Endothelial cell of umbilical vein (primary cell): Measurements from ENCODE around the gene OR2B2. TPM values are rescaled to one million over a fixed set of nuclear protein-coding genes. Genes with fewer than 3 reads are reported as not detected.

Source experiments
- BruUV-seq: library from RNA; stranded (reverse); fragments of 400-500 nt; replicated peaks from 2 replicates; lab custom pipeline; 2021; lab: Mats Ljungman, UMichigan
- CTCF ChIA-PET: fragments of 300-600, 350-600 bp; sonication (Branson Sonifier 250); formaldehyde crosslinking; loops from one replicate; lab custom pipeline; 2021; ENCODE audit warnings: antibody characterized with exemption, inconsistent platforms; lab: Charles Lee
- POLR2A ChIA-PET: fragments of 300-600, 350-600 bp; sonication (Branson Sonifier 250); formaldehyde crosslinking; loops from one replicate; lab custom pipeline; 2021; ENCODE audit warnings: antibody characterized with exemption, inconsistent platforms; lab: Charles Lee
- DNase-seq: peaks from one replicate; pipeline ENCODE4 v3.0.0-alpha.2; 2011; ENCODE audit warnings: low read depth, low spot score
- FAIRE-seq: peaks from 2 replicates; lab custom pipeline; 2011; peaks lifted over from hg19 to GRCh38; lab: Jason Lieb, UNC
- H2AFZ ChIP-seq: 2 replicates; pipeline ENCODE4 v1.6.0; 2012; ENCODE audit warnings: low read depth, low read length, control low read depth, inconsistent platforms
- H3K27ac ChIP-seq: 2 replicates; pipeline ENCODE4 v1.5.1; 2011; ENCODE audit warnings: low read depth, mild to moderate bottlenecking, control low read depth, low read length, moderate library complexity; ENCODE audit not compliant: insufficient read depth
- H3K27me3 ChIP-seq, 2 experiments: 2 replicates each; pipeline versions ENCODE4 v1.6.0 to v1.6.1; 2011; ENCODE audit warnings: low read length in 2 of 2, mixed read lengths in 1 of 2; ENCODE audit not compliant: control insufficient read depth in 2 of 2, insufficient read depth in 2 of 2
- H3K36me3 ChIP-seq, 2 experiments: 2 replicates in 1 of 2; 3 replicates in 1 of 2; pipeline ENCODE4 v1.5.1; 2011; ENCODE audit warnings: low read length in 2 of 2, mild to moderate bottlenecking in 1 of 2, moderate library complexity in 1 of 2; ENCODE audit not compliant: control insufficient read depth in 2 of 2, insufficient read depth in 2 of 2; ENCODE audit errors: extremely low read depth in 1 of 2
- H3K4me1 ChIP-seq: 3 replicates; pipeline ENCODE4 v1.5.1; 2011; ENCODE audit warnings: mild to moderate bottlenecking, low read length; ENCODE audit not compliant: control insufficient read depth, insufficient read depth; ENCODE audit errors: extremely low read depth
- H3K4me2 ChIP-seq: 2 replicates; pipeline ENCODE4 v1.6.1; 2011; ENCODE audit warnings: low read length, control low read depth, mixed read lengths; ENCODE audit not compliant: insufficient read depth
- H3K4me3 ChIP-seq, 3 experiments: fragments of 200-600 bp in 1 of 3; sonication (generic), shearing (Covaris generic) in 1 of 3; replicated peaks in 1 of 3; 2 replicates each; pipeline ENCODE4 v1.5.1; 2011 to 2016; ENCODE audit warnings: control low read depth in 3 of 3, low read length in 3 of 3, mild to moderate bottlenecking in 2 of 3, inconsistent platforms in 1 of 3, low read depth in 1 of 3, moderate library complexity in 1 of 3; ENCODE audit not compliant: insufficient read depth in 1 of 3
- H3K79me2 ChIP-seq: 2 replicates; pipeline ENCODE4 v1.6.0; 2012; ENCODE audit warnings: low read length, inconsistent platforms; ENCODE audit not compliant: control insufficient read depth, insufficient read depth
- H3K9ac ChIP-seq: replicated peaks from 2 replicates; pipeline ENCODE3; 2011; ENCODE audit warnings: low read length, control low read depth; ENCODE audit not compliant: insufficient read depth; ENCODE audit errors: extremely low read depth
- H3K9me1 ChIP-seq: replicated peaks from 3 replicates; pipeline ENCODE4 v1.6.0; 2011; ENCODE audit warnings: mild to moderate bottlenecking, low read length; ENCODE audit not compliant: control insufficient read depth, insufficient read depth; ENCODE audit errors: extremely low read depth
- H3K9me3 ChIP-seq: replicated peaks from 2 replicates; pipeline ENCODE4 v1.5.1; 2012; ENCODE audit warnings: low read length, inconsistent platforms; ENCODE audit not compliant: control insufficient read depth, insufficient read depth
- H4K20me1 ChIP-seq: replicated peaks from 2 replicates; pipeline ENCODE3; 2011; ENCODE audit warnings: mild to moderate bottlenecking, low read length; ENCODE audit not compliant: control insufficient read depth, insufficient read depth; ENCODE audit errors: extremely low read depth
- CTCF ChIP-seq, 2 donors: IDR thresholded peaks; 1 replicate in 1 of 2; 2 replicates in 1 of 2; pipeline ENCODE4 v1.5.1; 2011; ENCODE audit warnings: low read length in 2 of 2, mild to moderate bottlenecking in 2 of 2, moderate library complexity in 2 of 2, control low read depth in 1 of 2, inconsistent platforms in 1 of 2, low read depth in 1 of 2; ENCODE audit not compliant: insufficient read depth in 1 of 2; ENCODE audit errors: extremely low read depth in 1 of 2
- GATA2 ChIP-seq: IDR thresholded peaks from 2 replicates; pipeline ENCODE4 v1.7.0; 2011; ENCODE audit warnings: low read depth, mild to moderate bottlenecking, moderate library complexity, mixed read lengths, low read length; ENCODE audit not compliant: insufficient read length, insufficient read depth
- POLR2A ChIP-seq: IDR thresholded peaks from 2 replicates; pipeline ENCODE4 v1.6.1; 2012; ENCODE audit warnings: low read depth, mild to moderate bottlenecking, control low read depth, low read length
- POLR2AphosphoS5 ChIP-seq: IDR thresholded peaks from 2 replicates; pipeline ENCODE4 v1.6.1; 2012; ENCODE audit warnings: low read depth, mild to moderate bottlenecking, control low read depth, low read length, moderate library complexity; ENCODE audit not compliant: insufficient read depth
- dilution Hi-C: fragments of 300-500 bp; cut with MboI; formaldehyde crosslinking; loops from one replicate; pipeline ENCODE4 v1.15.0; 2019; ENCODE audit warnings: low sequenced_read_pairs; ENCODE audit not compliant: extremely low pct_ligation_motif_present
- intact Hi-C: fragments of 100-400 bp; cut with micrococcal nuclease; formaldehyde crosslinking; loops from one replicate; pipeline ENCODE4 v1.10.0; 2022
- polyA plus RNA-seq, 4 experiments: library from polyadenylated mRNA; depleted of rRNA in 3 of 4; stranded (reverse) in 3 of 4; unstranded in 1 of 4; fragments of >200 nt; gene quantifications; 2 replicates each; pipeline versions ENCODE4 v1.2.1 to v1.2.3, GENCODE V29; 2011 to 2012; ENCODE audit warnings: missing spikeins in 1 of 4
- total RNA-seq: library from RNA; stranded (reverse); gene quantifications from 2 replicates; pipeline ENCODE4 v1.2.3, GENCODE V29; 2021

Gene OR2B2
- total and polyA plus RNA-seq, 2 donors (not counting 3 experiments of a cell fraction or from before 2014, with no cell fraction given): not detected

GRCh38 chr6:27871924-27872638 lies 40.1 kb downstream of the OR2B2 start:
- H4K20me1 ChIP-seq: no peaks in the 10 kb centered on the region
- TSS peak; percentile 80 for BruUV-seq
- TF ChIP-seq POLR2AphosphoS5 (peak; percentile 77), CTCF (IDR thresholded peaks at IDR 0.05; ENCODE audit: extremely low read depth in 1 of 2, insufficient read depth in 1 of 2, low read depth in 1 of 2, low read length in 2 of 2) (peak in 1 of 2 donors; percentile 37), POLR2A (peak; percentile 94), GATA2 (no peak)
- peaks cover 16% of the 10 kb centered on the region for H3K4me1 ChIP-seq
- FAIRE-seq (peak; percentile 70), DNase-seq (peak; percentile 99)
- H3K9me1 ChIP-seq: no peaks in the 10 kb centered on the region
- H3K36me3 ChIP-seq: no peaks in the 10 kb centered on the region
- peak overlapping the region; percentile 99 for H3K4me2 ChIP-seq
- H3K4me3 ChIP-seq: peak overlapping the region; percentile 65 to 96 (median 82)
- H3K9ac ChIP-seq: peak overlapping the region; percentile 95
- intact Hi-C loops: loop anchor here (1.0 to 2.0 kb wide), 3 partner anchors 34 to 739 kb away; a partner anchor contains a TSS
- POLR2A ChIA-PET: interaction anchor here (0.6 to 6.7 kb wide), 25 partner anchors 9 to 1852 kb away, joined by 3 to 130 read pairs (median 4); partner anchors contain the start of genes BTN2A2 and ZSCAN26
- H3K79me2 ChIP-seq: no peaks in the 10 kb centered on the region
- H3K27ac ChIP-seq: peak overlapping the region; percentile 80
- no peaks in the 10 kb centered on the region for H3K9me3 ChIP-seq
- CTCF ChIA-PET: interaction anchor here (0.7 to 3.6 kb wide), 12 partner anchors 10 to 484 kb away, joined by 3 to 34 read pairs (median 5); a partner anchor contains a TSS
- dilution Hi-C loops: no loop called here
- peak overlapping the region; percentile 28 for H2AFZ ChIP-seq
- no peaks in the 10 kb centered on the region for H3K27me3 ChIP-seq
